HG03139 (cell line): ENCODE measurements around the gene FOXO6.

Experiments
- ATAC-seq: cut with Tn5 transposase; IDR thresholded peaks from one replicate; pipeline ENCODE4 v1.9.1; 2021; ENCODE audit not compliant: unreplicated experiment

Gene FOXO6

GRCh38 chr1:41382480-41383090 lies 21.4 kb downstream of the FOXO6 start:
- no peak for ATAC-seq

GRCh38 chr1:41383094-41383852 lies 22.0 kb downstream of the FOXO6 start:
- ATAC-seq: no peak

- no peak for ATAC-seq
Observed at GRCh38 chr1:41384579-41384978, 23.3 kb downstream of the FOXO6 start.

DNA sequence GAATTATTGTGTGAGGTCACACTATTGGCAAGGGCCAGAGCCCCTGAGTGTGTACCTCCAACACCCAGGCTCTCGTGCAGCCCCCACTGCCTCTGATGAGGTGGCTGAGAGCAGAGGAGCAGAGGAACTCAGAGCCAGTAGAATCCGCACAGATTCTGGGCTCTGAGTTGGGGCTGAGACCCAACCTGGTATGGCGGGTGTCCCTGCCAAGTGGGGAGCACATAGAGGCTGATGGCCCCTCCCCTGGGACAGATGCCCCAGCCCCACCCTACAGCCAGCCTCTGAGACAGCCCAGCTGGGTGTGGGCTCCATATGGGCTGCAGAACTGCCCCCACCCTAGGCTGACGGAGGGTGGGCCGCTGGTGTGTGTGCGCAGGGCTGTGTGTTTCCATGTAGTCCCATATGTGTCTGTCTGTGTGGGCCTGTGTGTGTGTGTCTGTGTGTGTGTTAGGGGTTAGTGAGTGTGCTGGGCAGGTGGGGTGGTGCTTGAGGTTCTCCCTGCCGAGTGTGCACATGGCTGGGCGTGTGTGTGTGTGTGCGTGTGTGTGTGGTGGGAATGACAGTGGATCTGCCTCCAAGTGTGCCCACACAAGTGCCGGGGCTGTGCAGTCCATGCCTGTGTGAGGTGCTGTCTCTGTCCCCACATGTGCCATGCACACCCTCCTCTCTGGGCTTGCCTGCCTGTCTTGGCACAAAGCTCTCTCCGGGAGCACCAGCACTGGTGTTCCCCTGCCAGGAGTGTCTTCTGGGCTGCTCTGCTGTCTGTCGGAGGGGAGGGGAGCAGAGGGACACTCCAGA lies 24.4 kb downstream of the FOXO6 start:
- ATAC-seq: no peak

DNA sequence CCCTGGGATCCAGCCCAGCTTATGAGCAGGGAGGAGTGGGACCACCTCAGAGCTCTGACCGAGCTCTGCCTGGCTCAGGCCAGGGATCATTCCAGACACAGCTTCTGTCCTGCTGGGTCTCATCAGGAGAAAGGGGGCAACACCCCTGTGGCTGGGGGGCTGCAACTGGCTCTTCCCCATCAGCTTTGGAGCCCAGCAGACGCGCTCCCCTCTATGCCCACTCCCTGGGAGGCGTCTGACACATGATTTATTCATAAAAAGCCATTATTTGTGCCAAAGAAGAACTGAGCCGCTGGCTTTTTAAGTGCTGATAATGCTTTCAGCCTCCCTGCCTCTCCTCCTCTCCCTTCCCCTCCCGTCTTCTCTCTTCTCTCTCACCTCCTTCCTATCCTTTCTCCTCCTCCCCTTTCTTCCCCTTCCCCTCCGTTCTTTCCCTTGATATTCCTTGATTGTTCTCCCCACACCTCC lies 25.0 kb downstream of the FOXO6 start:
- no peak for ATAC-seq

GRCh38 chr1:41387667-41388091 lies 26.4 kb downstream of the FOXO6 start:
- no peak for ATAC-seq

- no peak for ATAC-seq
Observed at GRCh38 chr1:41388510-41388909, 27.3 kb downstream of the FOXO6 start.

DNA sequence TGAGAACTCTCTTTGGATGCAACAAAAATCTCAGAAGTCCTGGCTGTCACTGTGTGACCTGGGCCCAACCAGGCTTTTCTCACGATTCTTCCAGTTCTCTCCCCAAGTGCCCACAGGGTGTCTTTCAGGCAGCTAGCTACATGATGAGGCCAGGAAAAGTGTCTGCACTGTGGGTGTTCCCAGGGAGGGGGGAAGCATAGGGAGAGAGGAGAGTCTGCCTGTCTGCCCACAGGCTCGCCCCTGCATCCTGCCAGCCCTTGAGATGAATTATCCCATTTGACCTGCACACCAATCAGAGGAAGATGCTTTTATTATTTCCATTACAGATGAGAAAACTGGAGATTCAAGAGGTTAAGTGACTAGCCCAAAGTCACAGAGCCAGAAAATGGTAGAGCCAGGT lies 27.8 kb downstream of the FOXO6 start:
- no peak for ATAC-seq

DNA sequence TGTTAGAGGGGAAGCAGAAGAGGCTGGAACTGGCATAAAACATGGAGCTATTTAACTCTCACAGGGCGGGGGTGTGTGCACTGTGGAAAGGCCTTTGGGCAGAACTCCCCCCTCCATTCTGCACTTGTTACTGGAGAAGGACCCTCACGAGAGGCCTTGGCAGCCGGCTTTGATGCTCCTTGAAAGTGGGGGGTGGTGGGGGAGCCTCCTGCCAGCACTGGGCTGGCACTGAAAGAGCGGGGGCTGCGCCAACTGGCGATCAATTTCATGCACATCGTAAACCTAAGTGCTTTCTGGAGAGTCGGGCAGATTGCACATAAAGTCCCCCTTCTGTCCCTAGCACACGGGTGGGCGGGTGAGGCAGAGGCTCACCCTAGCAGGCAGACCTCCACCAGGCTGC lies 28.9 kb downstream of the FOXO6 start:
- no peak for ATAC-seq

DNA sequence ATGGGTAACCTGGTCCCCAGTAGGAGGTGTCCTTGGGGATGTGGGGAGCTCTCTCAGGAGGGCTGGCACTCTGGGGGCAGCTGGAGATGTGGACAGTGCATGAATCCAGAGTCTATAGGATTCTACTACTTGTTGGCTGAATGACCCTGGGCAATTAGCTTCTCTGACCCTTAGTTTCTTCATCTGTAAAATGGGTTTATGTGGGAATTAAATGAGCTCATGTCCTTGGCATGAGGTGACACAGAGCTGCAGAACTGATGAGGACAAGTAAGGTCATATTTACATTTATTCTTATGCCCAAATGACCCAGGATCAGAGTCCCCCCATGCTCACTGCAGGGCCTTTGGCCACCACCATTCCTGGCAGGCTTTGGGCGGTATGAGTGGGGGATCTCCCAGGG lies 29.3 kb downstream of the FOXO6 start:
- ATAC-seq: no peak

- no peak for ATAC-seq
Observed at GRCh38 chr1:41391834-41392527, 30.7 kb downstream of the FOXO6 start.

GRCh38 chr1:41392528-41392924 lies 31.3 kb downstream of the FOXO6 start:
- ATAC-seq: no peak

- no peak for ATAC-seq
Observed at GRCh38 chr1:41393716-41394368, 32.6 kb downstream of the FOXO6 start.

- no peak for ATAC-seq
Observed at GRCh38 chr1:41394369-41394744, 33.1 kb downstream of the FOXO6 start.

DNA sequence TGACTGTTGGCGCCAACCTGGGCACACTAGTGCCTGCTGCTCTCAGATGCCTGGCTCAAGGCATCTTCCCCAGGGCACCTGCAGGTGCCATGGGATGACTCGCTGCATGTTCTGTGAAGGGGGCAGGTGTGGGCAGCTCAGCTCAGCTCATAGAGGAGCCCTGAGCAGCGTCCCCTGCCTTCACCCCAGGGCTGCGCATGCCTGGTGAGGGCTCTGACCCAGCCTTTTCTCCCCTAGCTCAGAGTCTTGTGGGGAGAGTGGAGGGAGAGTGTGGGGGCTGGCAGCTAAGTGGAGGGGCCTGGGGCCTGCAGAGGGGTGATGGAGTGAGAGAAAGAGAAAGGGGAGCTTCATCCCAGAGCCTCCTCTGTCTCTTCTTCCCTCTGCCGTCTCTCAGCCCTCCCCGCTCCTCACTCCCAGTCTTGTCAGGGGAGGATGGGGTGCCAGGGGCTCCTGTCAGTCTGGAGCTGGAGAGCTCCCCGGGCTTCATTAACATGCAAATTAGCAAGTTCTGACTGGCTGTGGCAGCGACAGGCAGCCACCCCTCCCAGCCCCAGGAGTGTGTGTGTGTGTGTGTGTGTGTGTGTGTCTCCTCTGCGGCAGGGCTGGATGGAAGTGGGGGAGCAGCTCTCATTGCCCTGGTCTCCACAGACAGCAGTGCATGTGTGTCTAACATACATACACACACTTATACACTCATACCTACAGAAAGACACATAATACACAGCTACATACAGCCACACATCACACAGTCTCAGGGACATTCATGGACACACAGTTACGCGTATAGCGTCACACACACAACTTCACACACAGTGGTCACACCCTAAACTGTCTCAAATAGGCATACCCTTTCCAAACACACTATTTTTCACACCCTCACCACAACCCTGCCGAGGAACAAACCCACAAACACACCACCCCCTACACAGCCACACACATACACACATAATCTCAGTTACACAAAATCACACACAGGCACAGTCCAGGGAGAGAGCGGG lies 34.0 kb downstream of the FOXO6 start:
- no peak for ATAC-seq

- ATAC-seq: no peak
Observed at GRCh38 chr1:41396084-41396483, 34.9 kb downstream of the FOXO6 start.

DNA sequence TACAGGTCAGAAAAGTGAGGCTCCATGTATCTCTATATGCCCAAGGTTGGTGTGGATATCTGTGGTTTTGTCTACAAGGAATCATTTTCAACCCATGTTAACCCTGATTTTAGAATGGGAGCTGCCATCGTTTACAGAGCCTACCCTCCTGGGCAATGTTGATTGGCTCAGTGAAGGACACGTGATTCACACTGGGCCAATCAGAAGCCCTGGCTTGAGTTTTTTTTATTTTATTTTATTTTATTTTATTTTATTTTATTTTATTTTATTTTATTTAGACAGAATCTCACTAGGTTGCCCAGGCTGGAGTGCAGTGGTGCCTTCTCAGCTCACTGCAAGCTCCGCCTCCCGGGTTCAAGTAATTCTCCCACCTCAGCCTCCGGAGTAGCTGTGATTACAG lies 35.8 kb downstream of the FOXO6 start:
- ATAC-seq: no peak

GRCh38 chr1:41397753-41398330 lies 36.6 kb downstream of the FOXO6 start:
- ATAC-seq: no peak

DNA sequence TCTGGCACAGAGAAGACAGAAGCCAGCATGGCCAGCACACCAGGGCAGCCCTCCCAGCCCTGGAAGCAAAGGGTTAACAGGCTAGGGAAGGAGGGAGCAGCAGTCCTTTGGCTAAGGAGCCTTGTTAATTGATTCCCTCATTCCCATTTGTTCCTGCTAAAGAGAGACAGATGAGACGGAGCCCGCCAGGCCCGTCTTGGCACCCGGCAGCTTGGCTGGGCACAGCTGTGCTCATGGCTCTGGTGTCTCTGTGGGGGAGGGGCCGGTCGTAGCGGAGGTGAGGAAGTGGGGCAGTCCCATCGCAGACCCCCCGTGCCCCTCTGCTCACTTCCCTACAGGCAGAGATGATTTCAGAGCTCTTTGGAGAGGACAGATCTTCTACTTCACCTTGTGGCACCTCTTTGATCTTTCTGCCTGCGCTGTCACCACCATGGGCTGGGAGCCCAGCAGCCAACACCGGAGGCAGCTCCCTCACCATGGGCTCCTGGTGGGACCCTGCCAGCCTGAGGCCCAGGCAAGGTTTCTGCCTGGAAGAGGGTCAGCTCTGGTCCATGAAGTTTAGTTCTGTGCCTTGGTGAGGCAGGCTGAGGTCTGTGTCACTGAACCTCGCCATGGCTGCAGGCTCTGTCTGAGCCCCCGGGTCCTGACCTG lies 38.0 kb downstream of the FOXO6 start:
- ATAC-seq: no peak
